GM19035 (cell line): ENCODE results near the gene PARVB.
"Not testable (repeated sequence)": the region's sequence is repeated elsewhere in the genome, so short reads cannot be mapped to it uniquely, and the experiment has no call there.

Experiments
- ATAC-seq: cut with Tn5 transposase; IDR thresholded peaks from one replicate; pipeline ENCODE4 v1.9.1; 2021; ENCODE audit not compliant: unreplicated experiment

Gene PARVB

DNA sequence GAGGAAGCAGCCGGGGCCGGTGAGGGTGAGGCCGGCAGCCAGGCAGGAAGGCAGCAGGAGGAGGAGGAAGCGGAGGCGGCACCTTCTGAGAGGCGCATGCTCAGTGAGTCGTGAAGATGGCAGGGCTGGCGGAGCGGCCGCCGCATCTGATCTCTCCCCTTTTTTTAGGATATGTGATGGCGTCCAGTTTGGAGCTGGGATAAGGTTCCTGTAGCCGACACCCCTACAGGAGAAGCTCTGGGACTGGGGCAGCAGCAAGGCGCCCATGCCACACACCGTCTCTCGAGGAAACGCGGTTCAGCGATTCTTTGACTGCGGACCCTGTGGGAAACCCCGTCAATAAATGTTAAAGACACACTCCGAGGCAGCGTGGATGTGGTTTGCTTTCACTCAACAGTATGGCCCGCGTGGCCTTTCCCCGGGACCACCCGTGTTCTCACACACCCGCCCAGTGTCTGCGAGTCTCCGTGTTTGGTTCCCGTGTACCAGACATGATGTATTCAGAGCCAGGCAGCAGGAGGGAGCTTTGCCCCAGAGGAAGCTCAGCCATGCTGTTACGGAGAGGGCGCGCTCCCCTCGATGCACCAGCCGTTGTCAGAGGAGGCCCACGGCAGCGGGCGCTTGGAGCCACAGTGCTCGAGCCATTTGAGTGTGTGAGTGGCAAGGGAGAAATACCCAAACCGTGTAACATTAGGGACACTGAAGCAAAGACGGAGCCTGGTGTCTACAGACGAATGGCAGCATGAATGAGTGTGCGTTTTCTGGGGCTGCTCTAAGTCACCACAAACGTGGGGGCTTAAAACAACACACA lies 27.7 kb upstream of the PARVB start:
- ATAC-seq, result no peak

DNA sequence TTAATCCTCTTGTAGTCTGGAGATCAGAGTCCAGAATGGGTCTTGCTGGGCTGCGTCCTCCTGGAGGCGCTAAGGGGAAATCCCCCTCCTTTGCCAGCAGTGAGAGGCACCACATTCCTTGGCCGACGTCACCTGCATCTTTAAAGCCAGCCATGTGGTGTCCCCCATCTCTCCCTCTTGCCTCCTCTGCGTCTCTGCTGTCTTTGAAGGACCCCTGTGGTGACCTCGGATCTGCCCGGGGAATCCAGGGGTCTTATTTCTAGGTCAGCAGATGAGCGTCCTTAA lies 27.2 kb upstream of the PARVB start:
- no peak for ATAC-seq

DNA sequence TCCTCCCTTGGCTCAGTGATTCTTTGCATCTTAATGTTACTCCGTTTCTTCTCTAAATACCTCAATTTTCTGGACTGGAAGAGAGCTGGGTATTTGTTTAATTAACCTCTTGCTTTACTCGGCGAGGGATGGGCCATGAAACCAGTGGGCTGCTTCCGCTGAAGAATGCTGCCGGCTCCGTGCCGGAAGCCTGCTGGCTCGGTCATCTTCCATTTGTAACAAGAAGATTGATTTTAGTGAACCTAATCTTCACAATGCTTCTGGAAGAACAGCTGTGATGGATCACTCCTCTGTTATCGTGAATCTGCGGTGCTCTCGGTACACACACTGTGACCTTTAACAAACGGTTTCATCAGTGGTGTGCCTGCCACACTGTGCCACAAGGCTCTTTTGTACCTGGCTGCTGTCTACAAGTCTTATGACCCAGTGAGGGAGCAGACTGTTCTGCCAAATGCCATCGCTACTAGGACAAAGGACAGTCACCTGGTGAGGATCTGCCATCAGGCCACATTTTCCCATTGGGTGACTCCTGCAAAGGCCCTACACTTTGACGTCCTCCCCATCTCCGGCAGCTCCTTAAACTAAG lies 25.3 kb upstream of the PARVB start:
- ATAC-seq, result no peak

DNA sequence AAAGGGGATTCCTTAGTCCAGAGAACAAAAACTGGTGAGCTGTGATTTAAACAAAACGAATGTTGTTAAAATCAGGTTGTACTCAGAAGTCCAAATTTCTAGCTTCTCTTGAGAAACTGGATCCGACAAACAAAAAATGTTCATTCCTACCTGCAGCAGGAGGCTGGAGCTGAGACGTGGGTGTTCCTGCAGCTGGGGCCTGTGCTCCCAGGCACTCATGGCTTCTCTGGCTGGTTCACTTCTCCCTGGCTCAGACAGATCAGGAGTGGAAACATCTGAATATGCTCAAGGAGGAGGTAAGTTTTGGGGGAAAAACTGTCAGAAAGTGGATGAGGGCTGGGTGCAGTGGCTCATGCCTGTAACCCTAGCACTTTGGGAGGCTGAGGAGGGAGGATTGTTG lies 24.7 kb upstream of the PARVB start:
- no peak for ATAC-seq

DNA sequence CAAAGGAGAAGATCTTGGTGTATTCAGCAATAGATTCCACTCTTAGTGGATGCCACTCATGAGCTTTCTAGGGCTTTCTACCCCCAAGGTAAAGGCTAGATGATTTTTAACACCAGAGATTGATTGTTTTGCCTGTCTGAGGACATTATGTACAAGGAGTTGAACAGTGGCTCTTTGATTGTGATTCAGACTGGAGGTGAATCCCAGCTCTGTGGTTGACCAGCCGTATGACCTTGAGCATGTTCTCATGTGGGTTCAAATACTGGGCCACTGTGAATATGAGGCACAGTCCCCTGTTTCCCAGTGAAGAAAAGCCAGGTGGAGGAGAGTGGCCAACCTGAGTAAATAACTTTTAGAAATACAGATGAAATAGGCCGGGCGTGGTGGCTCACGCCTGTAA lies 24.0 kb upstream of the PARVB start:
- ATAC-seq, result no peak

DNA sequence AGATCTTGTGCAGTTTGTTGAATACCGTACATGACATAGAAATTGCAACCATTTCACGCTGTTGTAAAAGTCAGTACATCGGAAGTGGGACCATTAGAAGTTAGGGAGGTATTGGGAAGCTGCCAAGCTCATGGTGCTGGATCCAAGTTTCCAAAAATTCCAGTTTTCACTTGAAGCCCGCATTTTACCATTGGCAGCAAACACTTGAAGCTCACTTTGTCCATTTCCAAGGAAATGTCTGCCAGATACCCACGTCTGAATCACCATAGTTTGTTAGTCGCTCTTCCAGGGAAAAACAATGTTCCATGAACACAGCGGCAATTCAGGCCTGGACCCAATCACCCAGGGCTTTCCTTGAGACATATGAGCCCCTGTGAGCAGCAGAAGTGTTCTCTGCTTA lies 22.6 kb upstream of the PARVB start:
- ATAC-seq, result no peak

DNA sequence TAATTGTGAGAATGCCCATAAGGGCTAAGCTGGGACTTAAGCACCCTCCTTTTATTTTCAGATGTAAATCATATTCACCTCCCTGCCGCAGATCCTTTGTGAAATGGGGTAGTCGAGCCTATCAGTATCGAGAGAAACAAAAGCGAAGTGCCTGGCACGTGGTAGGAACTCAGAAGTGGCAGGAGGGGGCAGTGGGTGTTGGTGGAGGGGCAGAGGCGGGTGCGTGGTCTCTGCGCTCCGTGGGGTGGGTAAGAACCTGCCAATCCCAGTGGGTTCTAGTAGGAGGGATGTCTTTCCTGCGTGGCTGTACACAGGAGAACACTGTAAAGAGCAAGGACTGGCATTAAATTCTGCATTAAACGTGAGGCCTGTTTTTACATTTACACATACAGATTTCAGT lies 21.8 kb upstream of the PARVB start:
- ATAC-seq, result no peak

DNA sequence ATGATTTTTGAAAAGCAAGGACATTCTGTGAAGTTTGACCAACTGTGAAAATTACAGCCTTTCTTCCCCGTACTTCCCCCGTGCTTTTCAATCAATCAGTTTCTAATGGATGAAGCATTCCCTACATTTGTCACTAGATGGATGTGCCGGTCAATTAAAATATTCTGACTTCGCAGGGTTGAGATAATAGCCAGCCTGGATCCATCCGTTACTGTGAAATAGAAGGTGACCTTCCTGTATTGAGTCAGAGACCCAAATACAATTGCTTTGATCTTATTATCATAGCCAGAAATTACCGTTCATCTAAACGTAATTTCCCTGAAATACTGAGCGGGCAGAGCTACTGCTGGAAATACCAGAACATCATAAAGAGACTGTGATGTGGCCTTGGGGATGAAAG lies 21.1 kb upstream of the PARVB start:
- no peak for ATAC-seq

DNA sequence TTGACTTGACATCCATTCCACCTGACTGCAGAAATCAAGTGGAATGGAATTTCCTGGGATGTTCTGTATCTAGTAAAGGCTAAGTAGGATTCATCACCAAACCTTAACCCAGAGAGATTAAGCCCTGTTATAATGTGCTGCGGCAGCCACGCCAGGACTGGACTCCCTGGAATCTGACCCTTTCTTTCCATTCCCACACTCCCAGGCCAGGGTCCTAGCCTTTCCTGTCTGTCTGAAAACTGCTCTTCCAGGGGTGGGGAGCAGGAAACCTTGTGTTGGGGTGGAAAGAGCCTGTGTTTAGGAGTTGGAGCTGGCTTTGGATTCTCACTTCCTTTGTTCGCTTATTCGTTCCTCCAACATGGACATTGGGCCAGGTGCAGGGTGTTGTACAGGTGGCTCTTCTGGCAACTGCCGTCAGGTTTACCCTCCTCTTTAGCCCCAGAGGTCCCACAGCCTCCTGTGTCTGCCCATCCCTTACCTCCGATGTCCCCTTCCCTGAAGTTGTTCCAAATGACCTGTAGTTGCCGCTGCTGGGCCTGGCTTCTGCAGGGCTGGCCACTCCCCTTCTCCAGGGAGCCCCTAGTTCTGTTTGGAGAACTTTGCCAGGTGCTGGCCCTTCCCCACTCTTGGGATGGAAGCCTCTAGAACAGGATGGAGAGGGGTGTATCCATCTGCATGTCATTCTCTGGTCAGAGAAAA lies 20.5 kb upstream of the PARVB start:
- no peak for ATAC-seq

DNA sequence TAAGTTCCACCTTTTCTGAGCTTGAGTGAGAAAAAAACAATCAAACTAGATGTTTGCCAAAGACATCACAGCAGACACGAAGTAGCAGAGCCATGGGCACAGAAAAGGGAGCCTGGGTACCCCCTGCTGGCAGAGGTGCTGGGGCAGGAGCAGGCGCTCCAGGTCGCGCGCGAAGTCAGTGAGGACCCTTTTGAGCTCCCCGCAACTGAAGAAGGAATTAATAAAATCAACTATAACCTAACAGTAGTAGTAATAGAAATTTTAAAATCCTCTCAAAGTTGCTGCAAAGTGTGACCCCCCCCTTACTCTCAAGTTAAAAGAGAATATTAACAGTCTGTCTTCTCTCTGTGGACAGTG lies 20.0 kb upstream of the PARVB start:
- no peak for ATAC-seq

DNA sequence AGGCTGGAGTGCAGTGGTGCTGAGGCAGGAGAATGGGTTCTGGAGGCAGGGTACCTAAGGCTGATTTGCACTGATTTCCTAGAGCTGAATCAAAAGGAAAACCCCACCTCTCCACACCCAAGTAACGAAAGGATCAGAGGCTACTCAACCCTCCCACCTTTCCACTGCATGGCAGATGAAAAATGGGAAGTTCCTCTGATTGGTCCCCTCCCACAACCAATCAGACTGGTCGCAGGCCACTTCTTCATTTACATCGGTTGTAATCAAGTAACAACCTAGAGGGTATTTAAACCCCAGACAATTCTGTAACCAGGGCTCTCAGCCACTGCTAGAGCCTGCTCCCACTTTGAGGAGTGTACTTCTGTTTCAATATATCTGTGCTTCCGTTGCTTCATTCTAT lies 18.6 kb upstream of the PARVB start:
- no peak for ATAC-seq

DNA sequence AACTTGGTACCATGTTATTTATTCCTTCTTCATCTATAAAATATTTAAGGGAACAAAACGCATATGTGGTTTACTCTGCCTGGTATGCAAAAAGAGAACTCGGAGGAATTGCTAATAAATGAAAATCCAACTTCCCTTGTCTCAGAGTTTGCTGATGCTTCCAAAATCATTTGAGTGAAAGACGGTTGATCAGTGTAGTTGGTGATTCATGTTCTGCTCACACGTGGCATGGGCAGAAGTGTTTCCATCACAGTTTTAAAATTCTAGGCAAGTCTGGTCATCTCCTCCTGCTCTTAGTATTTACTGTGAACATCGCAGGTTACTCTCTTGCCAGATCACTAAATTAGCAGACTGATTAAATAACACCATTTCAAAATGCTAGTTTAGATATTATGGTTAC lies 11.9 kb upstream of the PARVB start:
- ATAC-seq, result no peak

DNA sequence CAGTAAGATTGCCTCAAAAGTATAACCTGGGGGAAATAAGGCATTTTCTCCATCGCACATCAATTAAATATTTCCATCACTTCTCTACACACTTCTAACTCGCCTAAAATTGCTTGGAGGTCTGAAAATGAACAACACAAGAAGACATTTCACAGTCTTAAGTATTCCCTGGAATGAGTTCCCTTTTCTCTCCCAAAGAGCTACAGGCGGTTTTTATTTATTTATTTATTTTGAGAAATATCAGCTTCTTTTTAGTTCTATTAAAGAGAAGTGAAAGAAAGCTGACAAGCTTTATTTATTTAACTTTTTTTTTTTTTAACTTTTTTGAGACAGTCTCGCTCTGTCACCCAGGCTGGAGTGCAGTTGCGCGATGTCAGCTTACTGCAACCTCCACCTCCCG lies 11.5 kb upstream of the PARVB start:
- ATAC-seq, result no peak

DNA sequence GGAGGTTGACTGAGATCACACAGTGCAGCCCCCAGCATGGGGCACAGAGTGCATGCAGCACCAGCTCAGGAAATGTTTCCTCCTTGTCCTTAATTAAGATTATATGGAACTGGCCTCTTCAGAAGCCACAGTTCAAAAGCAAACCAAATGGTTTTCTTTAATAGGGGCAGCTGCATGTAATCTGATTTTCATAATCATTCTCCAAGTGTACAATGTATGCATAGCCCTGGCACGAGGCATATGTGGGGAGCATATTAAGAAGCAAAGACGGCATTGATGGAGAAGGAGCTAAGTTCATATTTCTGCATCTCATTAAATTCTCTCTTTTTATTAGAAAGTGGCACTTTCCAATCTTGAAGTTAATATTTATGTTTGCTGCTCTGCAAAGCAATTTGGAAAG lies 9.9 kb upstream of the PARVB start:
- ATAC-seq, result no peak

DNA sequence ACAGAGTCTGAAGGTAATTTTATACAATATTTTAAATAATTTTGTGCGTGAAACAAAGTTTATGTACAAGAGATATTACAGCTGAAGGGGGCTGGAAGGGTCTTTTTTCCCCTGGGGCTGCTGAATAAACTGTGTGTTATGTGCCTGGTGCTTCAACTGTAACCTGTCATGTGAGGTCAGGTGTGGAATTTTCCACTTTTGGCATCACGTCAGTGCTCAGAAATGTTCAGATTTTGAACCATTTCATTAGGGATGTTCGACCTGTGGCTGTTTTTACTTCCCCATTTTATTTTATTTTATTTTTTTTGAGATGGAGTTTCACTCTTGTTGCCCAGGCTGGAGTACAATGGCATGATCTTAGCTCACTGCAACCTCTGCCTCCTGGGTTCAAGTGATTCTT lies 7.5 kb upstream of the PARVB start:
- not testable (repeated sequence) for ATAC-seq

DNA sequence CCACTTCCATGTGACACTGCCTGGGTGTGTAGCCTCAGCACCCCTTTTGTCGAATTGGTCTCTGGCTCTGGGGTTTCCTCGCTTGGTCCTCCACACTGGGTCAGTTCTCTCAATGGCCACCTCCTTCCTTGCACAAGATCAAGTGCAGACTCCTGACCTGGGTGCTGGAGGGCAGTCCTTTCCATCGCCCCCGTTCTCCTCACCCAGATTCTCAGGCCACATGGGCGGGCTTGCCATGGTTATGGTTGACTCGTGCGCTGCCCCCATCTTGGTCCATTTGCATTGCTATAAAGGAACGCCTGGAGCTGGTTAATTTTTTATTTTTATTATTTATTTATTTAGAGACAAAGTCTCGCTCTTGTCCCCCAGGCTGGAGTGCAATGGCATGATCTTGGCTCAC lies 5.5 kb upstream of the PARVB start:
- ATAC-seq, result no peak

DNA sequence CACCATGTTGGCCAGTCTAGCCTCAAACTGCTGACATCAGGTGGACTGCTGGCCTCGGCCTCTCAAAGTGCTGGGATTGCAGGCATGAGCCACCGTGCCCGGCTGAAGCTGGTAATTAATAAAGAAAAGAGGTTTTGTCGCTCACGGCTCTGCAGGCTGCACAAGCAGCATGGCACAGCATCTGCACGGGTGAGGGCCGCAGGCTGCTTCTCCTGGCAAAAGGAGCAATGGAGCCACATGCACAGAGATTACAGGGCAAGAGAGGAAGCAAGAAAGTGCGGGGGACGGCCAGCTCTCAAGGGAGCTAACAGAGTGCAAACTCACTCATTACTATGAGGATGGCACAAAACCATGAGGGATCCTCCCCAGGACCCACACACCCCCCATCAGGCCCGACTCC lies 4.7 kb upstream of the PARVB start:
- no peak for ATAC-seq

DNA sequence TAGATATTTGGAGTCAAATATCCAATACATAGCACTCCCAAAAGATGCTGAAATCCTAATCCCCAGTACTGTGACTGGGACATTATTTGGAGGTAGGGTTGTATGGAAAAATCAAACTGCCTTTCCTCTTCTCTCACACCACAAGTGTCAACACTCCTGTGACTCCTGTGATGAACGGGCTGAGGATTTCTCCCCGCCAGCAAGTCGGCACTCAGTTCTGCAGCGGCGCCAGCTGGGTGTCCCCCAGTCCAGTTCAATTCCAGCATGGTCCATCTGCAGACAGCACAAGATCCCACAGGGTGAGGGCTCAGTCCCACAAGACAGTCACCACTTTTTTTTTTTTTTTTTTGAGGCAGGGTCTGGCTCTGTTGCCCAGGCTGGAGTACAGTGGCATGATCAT lies 4.3 kb upstream of the PARVB start:
- ATAC-seq, result no peak

DNA sequence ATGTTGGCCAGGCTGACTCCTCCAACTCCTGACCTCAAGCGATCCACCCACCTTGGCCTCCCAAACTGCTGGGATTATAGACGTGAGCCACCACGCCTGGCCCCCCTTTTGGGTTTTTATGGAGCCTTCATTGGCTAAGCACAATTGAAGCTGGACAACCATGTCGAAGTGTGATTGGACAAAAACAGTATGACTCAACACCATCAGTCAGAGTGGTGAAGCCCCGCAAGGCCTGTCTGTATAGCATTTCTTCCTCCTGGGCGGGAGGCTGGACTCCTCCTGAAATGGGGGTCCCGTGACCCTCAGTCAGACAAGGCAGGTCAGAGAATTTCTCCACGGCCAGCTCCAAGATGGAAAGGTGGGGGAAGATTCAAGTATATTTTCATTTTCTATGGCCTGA lies 3.1 kb upstream of the PARVB start:
- ATAC-seq, result no peak

DNA sequence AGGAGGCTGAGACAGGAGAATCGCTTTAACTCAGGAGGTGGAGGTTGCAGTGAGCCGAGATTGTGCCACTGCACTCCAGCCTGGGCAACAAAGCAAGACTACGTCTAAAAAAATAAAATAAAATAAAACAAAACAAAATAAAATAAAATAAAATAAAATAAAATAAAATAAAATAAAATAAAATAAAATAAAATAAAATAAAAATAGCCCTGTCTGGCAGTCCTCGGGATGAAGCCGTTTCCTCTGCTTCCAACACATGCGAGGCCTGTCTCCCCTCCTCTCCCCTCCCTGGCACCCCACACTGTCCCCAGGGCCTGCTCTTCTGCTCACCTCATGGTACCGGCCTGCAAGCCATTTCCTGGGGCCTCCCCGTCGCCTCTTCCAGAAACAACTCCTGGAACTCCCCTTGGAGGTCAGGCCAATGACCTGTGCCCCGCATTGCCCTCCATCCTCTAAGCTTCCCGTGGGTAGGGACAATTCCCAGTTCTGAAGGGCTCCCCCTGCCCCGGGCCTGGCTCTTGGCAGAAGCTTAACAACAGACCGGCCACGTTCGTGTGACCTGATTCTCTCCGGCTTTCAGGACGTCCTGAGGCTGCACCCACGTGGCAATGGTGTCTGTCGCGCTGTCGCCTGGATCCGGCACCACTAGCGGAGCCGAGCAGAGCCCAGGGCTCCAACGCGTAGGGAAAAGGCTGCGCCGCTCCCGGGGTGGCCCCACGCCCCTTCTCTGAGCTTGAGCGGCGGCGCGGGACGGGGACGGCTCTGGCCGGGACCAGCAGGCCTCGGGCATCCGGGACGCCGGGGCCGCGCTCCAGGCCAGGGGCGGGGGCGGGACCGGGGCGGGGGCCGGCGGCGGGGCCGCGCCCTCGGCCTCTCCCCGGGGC lies 456 bp upstream of the PARVB start:
- ATAC-seq, result no peak

DNA sequence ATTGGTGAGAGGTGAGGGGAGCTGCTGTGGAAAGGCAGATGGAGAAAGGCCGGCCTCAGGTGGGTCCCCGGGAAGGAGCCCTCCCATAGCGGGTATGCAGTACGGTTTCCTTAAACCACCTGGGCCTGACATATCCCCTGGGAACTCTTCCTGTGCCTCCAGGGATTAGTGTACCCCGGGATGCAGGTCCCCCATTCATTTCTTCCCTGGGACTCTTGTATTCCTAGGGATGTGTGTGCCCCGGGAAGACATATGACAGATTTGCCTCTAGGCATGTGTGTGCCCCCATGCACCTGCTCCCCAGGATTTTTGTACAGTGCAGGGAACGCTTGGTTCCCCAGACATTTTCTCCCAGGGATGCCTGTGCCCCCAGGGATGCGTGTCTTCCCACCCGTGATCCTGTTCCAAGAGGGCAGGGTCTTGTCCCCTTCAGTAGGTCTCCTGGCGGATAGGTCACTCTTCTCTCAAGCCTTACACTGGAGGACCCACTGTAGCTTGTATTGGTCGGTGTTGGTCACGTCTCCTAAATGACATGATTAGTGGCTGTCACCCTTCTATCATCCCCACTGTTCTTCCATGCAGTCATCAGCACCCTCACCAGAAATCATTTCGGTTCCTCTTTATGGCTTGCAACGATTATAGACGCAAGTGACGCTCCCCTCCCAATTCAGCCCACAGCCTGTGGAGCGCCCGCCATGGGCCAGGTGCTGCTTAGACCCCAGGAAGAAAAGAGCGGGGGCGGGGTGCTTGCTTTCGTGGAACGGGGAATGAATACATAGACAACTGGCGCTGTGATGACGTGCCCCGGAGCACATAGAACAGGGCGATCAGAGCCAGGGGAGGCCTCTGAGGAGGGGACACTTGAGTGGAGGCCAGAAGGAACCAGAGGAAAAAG lies 1.3 kb downstream of the PARVB start:
- ATAC-seq, result peak; percentile 43
